GM12878 (cell line): ENCODE data around the gene PUSL1. TPM values are rescaled to one million over a fixed set of nuclear protein-coding genes. Genes with fewer than 3 reads are reported as not detected.

Experiments
- ATAC-seq: fragments of 200-7000 bp; cut with Tn5 transposase; 3 replicates; pipeline ENCODE4 v1.9.1; 2020; ENCODE audit warnings: mild to moderate bottlenecking, moderate library complexity
- BruUV-seq: library from RNA; stranded (reverse); fragments of 400-500 nt; replicated peaks from 2 replicates; lab custom pipeline; 2021; lab: Mats Ljungman, UMichigan
- CTCF ChIA-PET: fragments of 300-600 bp; sonication (Branson Sonifier 250); formaldehyde crosslinking; extraction: SDS; loops from one replicate; lab custom pipeline; 2021; ENCODE audit warnings: inconsistent platforms; lab: Yijun Ruan, JAX
- POLR2A ChIA-PET: fragments of 350-600 bp; formaldehyde crosslinking; extraction: SDS; loops from one replicate; lab custom pipeline; 2021; ENCODE audit warnings: inconsistent platforms; lab: Charles Lee
- RAD21 ChIA-PET: fragments of 300-600 bp; sonication (Branson Sonifier 250); formaldehyde crosslinking; loops from one replicate; lab custom pipeline; 2023; ENCODE audit warnings: antibody characterized with exemption; ENCODE audit not compliant: unreplicated experiment; lab: Charles Lee
- SMC1A ChIA-PET: fragments of 300-600 bp; sonication (Branson Sonifier 250); formaldehyde crosslinking; loops from one replicate; lab custom pipeline; 2023; ENCODE audit not compliant: unreplicated experiment, uncharacterized antibody; lab: Charles Lee
- DNase-seq: peaks from one replicate; pipeline ENCODE4 v3.0.0-alpha.2; 2011; ENCODE audit warnings: low read depth, low spot score
- FAIRE-seq: peaks from 3 replicates; lab custom pipeline; 2011; peaks lifted over from hg19 to GRCh38; lab: Jason Lieb, UNC
- H2AFZ ChIP-seq: 2 replicates; pipeline ENCODE4 v1.6.0; 2011; ENCODE audit warnings: low read depth, low read length, control low read depth; ENCODE audit not compliant: control insufficient read depth
- H3K27ac ChIP-seq: 2 replicates; pipeline ENCODE4 v1.5.1; 2011; ENCODE audit warnings: control low read depth; ENCODE audit not compliant: control insufficient read depth, insufficient read depth
- H3K27me3 ChIP-seq, 2 experiments: replicated peaks in 1 of 2; 2 replicates each; pipeline versions ENCODE4 v1.6.0 to v1.6.1; 2011; ENCODE audit warnings: low read length in 1 of 2; ENCODE audit not compliant: control insufficient read depth in 2 of 2, insufficient read depth in 2 of 2
- H3K36me3 ChIP-seq, 2 experiments: 2 replicates each; pipeline ENCODE4 v1.5.1; 2011; ENCODE audit warnings: low read length in 1 of 2; ENCODE audit not compliant: control insufficient read depth in 2 of 2, insufficient read depth in 2 of 2
- H3K4me1 ChIP-seq: 2 replicates; pipeline ENCODE4 v1.6.1; 2011; ENCODE audit warnings: mild to moderate bottlenecking, low read length, moderate library complexity, mixed read lengths; ENCODE audit not compliant: control insufficient read depth, insufficient read depth
- H3K4me2 ChIP-seq: 2 replicates; pipeline ENCODE4 v1.6.0; 2011; ENCODE audit warnings: control low read depth; ENCODE audit not compliant: control insufficient read depth, insufficient read depth
- H3K4me3 ChIP-seq: fragments of 200-600 bp; sonication (generic); 2 replicates; pipeline ENCODE4 v1.5.1; 2016
- H3K79me2 ChIP-seq: 2 replicates; pipeline ENCODE4 v1.6.0; 2011; ENCODE audit warnings: low read length; ENCODE audit not compliant: control insufficient read depth, insufficient read depth
- H3K9ac ChIP-seq: 2 replicates; pipeline ENCODE4 v1.8.0; 2011; ENCODE audit warnings: low read length, control low read depth, mixed read lengths; ENCODE audit not compliant: control insufficient read depth, insufficient read depth
- H3K9me3 ChIP-seq: replicated peaks from 3 replicates; pipeline ENCODE4 v1.5.1; 2011; ENCODE audit warnings: mild to moderate bottlenecking, low read length; ENCODE audit not compliant: control insufficient read depth, insufficient read depth
- H4K20me1 ChIP-seq: 2 replicates; pipeline ENCODE4 v1.6.0; 2011; ENCODE audit not compliant: control insufficient read depth, insufficient read depth
- CHD2 ChIP-seq: IDR thresholded peaks from 2 replicates; pipeline ENCODE4 v1.6.1; 2011; ENCODE audit warnings: low read depth, low read length, improper control_type of control experiment, borderline replicate concordance
- DPF2 ChIP-seq: fragments of 450-650 bp; IDR thresholded peaks from 2 replicates; pipeline ENCODE4 v1.6.1; 2017; ENCODE audit warnings: mild to moderate bottlenecking
- GATAD2B ChIP-seq: fragments of 450-650 bp; conservative IDR thresholded peaks from 2 replicates; pipeline ENCODE4 v1.6.1; 2017; ENCODE audit warnings: low read depth, mild to moderate bottlenecking, moderate library complexity
- HDGF ChIP-seq: fragments of 450-650 bp; IDR thresholded peaks from 2 replicates; pipeline ENCODE4 v1.6.1; 2016; ENCODE audit warnings: antibody characterized with exemption
- IKZF1 ChIP-seq: fragments of 450-650 bp; conservative IDR thresholded peaks from 2 replicates; pipeline ENCODE4 v1.6.1; 2017; ENCODE audit warnings: antibody characterized with exemption, mild to moderate bottlenecking
- MEF2B ChIP-seq: fragments of 450-650 bp; IDR thresholded peaks from 2 replicates; pipeline ENCODE4 v1.6.1; 2018; ENCODE audit warnings: mild to moderate bottlenecking, moderate library complexity; ENCODE audit not compliant: partially characterized antibody, poor library complexity, severe bottlenecking
- MTA2 ChIP-seq: fragments of 450-650 bp; IDR thresholded peaks from 2 replicates; pipeline ENCODE4 v1.6.1; 2016; ENCODE audit warnings: low read depth, mild to moderate bottlenecking, moderate library complexity
- NFYB ChIP-seq: IDR thresholded peaks from 2 replicates; pipeline ENCODE4 v1.6.1; 2011; ENCODE audit warnings: low read depth, mild to moderate bottlenecking, low read length, improper control_type of control experiment, moderate library complexity; ENCODE audit not compliant: insufficient read depth
- ZNF274 ChIP-seq: IDR thresholded peaks from one replicate; pipeline ENCODE4 v1.8.0; 2011; ENCODE audit not compliant: insufficient read length, insufficient read depth
- WGBS: methylation state at CpG from one replicate; pipeline ENCODE4 v1.1.6; 2016; ENCODE audit warnings: low lambda C conversion rate; ENCODE audit not compliant: insufficient replicate concordance, insufficient coverage; ENCODE audit errors: missing lambda C conversion rate; 5-methylcytosine and 5-hydroxymethylcytosine counted together
- in situ Hi-C: fragments of 300-500 bp; cut with MboI; formaldehyde crosslinking; loops from 9 replicates; pipeline ENCODE4 v1.14.3; 2018; ENCODE audit warnings: mixed read lengths
- intact Hi-C: fragments of 100-400 bp; cut with micrococcal nuclease; formaldehyde crosslinking; loops from one replicate; pipeline ENCODE4 v1.14.2; 2022; ENCODE audit not compliant: unreplicated experiment
- polyA plus RNA-seq, 11 experiments: library from polyadenylated mRNA; depleted of rRNA in 4 of 11; unstranded in 6 of 11; stranded (reverse) in 5 of 11; fragments of >200 nt; fragmentation: Nextera tagmentation in 4 of 11; fragmentation: Illumina TruSeq in 1 of 11; extraction: Ambion mirVana in 4 of 11; extraction: Trizol in 1 of 11; gene quantifications; 1 replicate in 1 of 11; 2 replicates in 10 of 11; pipeline versions ENCODE4 v1.2.1 to v1.2.3, GENCODE V29; 2011 to 2016; ENCODE audit warnings: inconsistent platforms in 2 of 11, missing spikeins in 2 of 11, low read depth in 1 of 11
- total RNA-seq, 4 experiments: library from RNA; depleted of rRNA in 3 of 4; stranded (reverse); fragments of >200 nt in 3 of 4; fragmentation: Illumina TruSeq in 1 of 4; extraction: Trizol in 1 of 4; gene quantifications; 2 replicates each; pipeline versions ENCODE4 v1.2.1 to v1.2.3, GENCODE V29; 2013 to 2021
- TF ChIP-seq, protein P1 (sequence below): IDR thresholded peaks from 2 replicates; pipeline ENCODE4 v1.6.1; 2012; ENCODE audit warnings: low read depth, low read length, improper control_type of control experiment

The PUSL1 gene
- total and polyA plus RNA-seq, 10 of the 15 experiments (the other 5 are each of a cell fraction or from before 2014, with no cell fraction given), result 0.16 to 28.4 (median 15.1) TPM

- Histone ChIP-seq H3K36me3 (no peaks in the 10 kb centered on the region), H3K4me3 (no peak overlapping the region), H3K9ac (no peak overlapping the region), H3K79me2 (no peaks in the 10 kb centered on the region), H2AFZ (no peak overlapping the region), H3K27ac (no peak overlapping the region), H4K20me1 (no peaks in the 10 kb centered on the region), H3K27me3 (no peaks in the 10 kb centered on the region), H3K4me2 (no peak overlapping the region), H3K9me3 (no peaks in the 10 kb centered on the region), H3K4me1 (no peaks in the 10 kb centered on the region)
- no peak; the same call in none of the 3 replicates for ATAC-seq
- no TSS peak for BruUV-seq
- CTCF ChIA-PET, result interaction anchor here (2.5 kb wide), 1 partner anchor 163 kb away, joined by 12 read pairs; no protein-coding TSS in a partner anchor
- SMC1A ChIA-PET, result no interaction called here
- 34% methylated on average over 34 of the region's 37 CpGs for WGBS
- FAIRE-seq, result no peak
- intact Hi-C loops, result no loop called here
- in situ Hi-C loops, result no loop called here
- no peak for DNase-seq
- RAD21 ChIA-PET, result no interaction called here
- POLR2A ChIA-PET, result no interaction called here
- TF ChIP-seq GATAD2B (no peak), IKZF1 (no peak), MEF2B (no peak), NFYB (no peak), DPF2 (no peak), ZNF274 (no peak), CHD2 (no peak), MTA2 (no peak), HDGF (no peak)
- TF ChIP-seq, protein P1, sequence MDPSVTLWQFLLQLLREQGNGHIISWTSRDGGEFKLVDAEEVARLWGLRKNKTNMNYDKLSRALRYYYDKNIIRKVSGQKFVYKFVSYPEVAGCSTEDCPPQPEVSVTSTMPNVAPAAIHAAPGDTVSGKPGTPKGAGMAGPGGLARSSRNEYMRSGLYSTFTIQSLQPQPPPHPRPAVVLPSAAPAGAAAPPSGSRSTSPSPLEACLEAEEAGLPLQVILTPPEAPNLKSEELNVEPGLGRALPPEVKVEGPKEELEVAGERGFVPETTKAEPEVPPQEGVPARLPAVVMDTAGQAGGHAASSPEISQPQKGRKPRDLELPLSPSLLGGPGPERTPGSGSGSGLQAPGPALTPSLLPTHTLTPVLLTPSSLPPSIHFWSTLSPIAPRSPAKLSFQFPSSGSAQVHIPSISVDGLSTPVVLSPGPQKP, result no peak
Measured at GRCh38 chr1:1285611-1286311, 22.6 kb upstream of the PUSL1 start.
